ENCODE results near the gene EHBP1.

Gene EHBP1

DNA sequence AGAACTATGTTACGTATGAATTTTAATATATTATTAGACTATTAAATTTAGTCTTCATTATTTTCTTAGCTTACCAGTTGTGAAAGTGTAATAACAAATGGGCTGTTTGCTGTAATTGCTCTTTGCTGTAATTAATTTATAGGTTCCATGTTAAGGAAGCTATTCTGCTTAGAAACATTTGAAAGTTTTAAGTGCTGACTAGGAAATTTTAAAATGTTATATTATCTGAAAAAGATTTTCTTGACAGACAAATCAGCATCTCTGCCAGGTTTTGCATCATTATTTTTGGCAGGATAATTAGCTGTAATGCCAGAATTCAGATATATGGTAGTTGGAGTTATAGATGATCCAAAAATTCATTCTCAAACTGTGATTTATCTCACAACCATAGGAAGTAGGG lies 387.3 kb downstream of the EHBP1 start:
- DNase-seq: no peak

- DNase-seq: no peak
Measured at GRCh38 chr2:63093502-63093901, 388.0 kb downstream of the EHBP1 start.

Data from effector CD8-positive, alpha-beta T cell (primary cell).